OCI-LY3 (cell line): Measurements from ENCODE around the gene CRYGC.

Experiments used
- H2AFZ ChIP-seq: fragments of 200-600, 300-600 bp; shearing (Covaris generic); 2 replicates; pipeline ENCODE4 v1.6.0; 2014; ENCODE audit warnings: antibody characterized with exemption, low read depth, low read length
- H3K27ac ChIP-seq: fragments of 200-600, 300-600 bp; sonication (generic); 2 replicates; pipeline ENCODE4 v1.5.1; 2014; ENCODE audit warnings: mild to moderate bottlenecking, low read length, moderate library complexity, mixed read lengths
- H3K27me3 ChIP-seq: fragments of 200-600, 300-600 bp; sonication (generic); 2 replicates; pipeline ENCODE4 v1.6.1; 2014; ENCODE audit warnings: low read depth, low read length, mixed read lengths
- H3K36me3 ChIP-seq: fragments of 200-600, 300-600 bp; sonication (generic); replicated peaks from 2 replicates; pipeline ENCODE3; 2014; ENCODE audit warnings: low read depth, low read length, mixed read lengths
- H3K4me1 ChIP-seq: fragments of 300-600, 200-600 bp; sonication (generic); 2 replicates; pipeline ENCODE4 v1.6.1; 2014; ENCODE audit warnings: low read length, mixed read lengths
- H3K4me2 ChIP-seq: fragments of 200-600, 300-600 bp; sonication (generic); 2 replicates; pipeline ENCODE4 v1.6.1; 2014; ENCODE audit warnings: low read length, mixed read lengths
- H3K4me3 ChIP-seq: fragments of 300-600, 200-600 bp; sonication (generic); 2 replicates; pipeline ENCODE4 v1.5.1; 2014; ENCODE audit warnings: antibody characterized with exemption, mild to moderate bottlenecking, low read length, moderate library complexity
- H3K79me2 ChIP-seq: fragments of 300-600, 200-600 bp; shearing (Covaris generic); 2 replicates; pipeline ENCODE4 v1.6.1; 2014; ENCODE audit warnings: mild to moderate bottlenecking, low read length, mixed read lengths
- H3K9ac ChIP-seq: fragments of 300-600, 200-600 bp; shearing (Covaris generic); 2 replicates; pipeline ENCODE4 v1.6.0; 2014; ENCODE audit warnings: mild to moderate bottlenecking, low read length, moderate library complexity
- H3K9me3 ChIP-seq: fragments of 200-600, 300-600 bp; shearing (Covaris generic); 2 replicates; pipeline ENCODE4 v1.6.1; 2014; ENCODE audit warnings: low read length, mixed read lengths; ENCODE audit not compliant: insufficient read depth
- H4K20me1 ChIP-seq: fragments of 200-600, 300-600 bp; sonication (generic); 2 replicates; pipeline ENCODE4 v1.6.1; 2016; ENCODE audit warnings: low read length, mixed read lengths; ENCODE audit not compliant: insufficient read depth
- CTCF ChIP-seq: fragments of 200-600, 300-600 bp; sonication (generic); IDR thresholded peaks from 2 replicates; pipeline ENCODE4 v1.5.1; 2014; ENCODE audit warnings: antibody characterized with exemption, low read length, low read depth
- EZH2phosphoT487 ChIP-seq: fragments of 200-600 bp; shearing (Covaris generic); IDR thresholded peaks from 2 replicates; pipeline ENCODE4 v1.6.1; 2018; ENCODE audit warnings: antibody characterized with exemption, mixed run types, low read depth

The CRYGC gene

DNA sequence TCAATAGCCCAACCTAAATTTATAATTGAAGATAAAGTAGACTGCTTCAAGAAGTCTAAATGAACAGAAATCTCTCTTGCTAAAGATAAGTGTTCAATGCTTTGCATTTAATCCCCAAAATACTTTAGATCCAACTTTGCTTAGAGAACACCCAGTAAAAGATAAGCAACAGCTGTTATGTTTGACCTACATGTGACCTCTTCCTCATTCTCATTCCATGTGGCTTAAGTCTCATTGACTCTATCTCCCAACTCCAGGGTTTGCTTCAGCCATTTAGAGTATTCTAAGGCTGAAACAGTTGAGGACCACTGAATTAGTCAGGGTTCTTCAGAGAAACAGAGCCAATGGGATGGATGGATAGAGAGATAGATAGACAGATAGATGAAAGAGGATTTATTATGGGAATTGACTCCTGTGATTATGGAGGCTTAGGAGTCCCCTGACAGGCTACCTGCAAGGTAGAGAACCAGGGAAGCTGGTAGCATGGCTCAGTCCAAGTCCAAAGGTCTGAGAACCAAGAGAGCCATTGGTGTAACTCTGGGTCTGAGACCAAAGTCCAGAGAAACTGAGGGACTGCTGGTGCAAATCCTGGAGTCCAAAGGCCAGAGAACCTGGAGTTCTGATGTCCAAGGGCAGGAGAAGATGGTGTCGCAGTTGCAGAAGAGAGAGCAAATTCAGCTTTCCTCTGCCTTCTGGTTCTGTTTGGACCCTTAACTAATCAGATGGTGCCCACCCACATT is 37.4 kb downstream of the CRYGC start:
- Histone ChIP-seq H3K4me2 (no peak overlapping the region), H3K36me3 (no peaks in the 10 kb centered on the region), H3K27ac (no peak overlapping the region)

GRCh38 chr2:208090420-208090819 is 39.2 kb downstream of the CRYGC start:
- Histone ChIP-seq H3K9ac (no peak overlapping the region), H3K27ac (no peak overlapping the region), H3K9me3 (no peaks in the 10 kb centered on the region), H3K27me3 (no peaks in the 10 kb centered on the region), H3K79me2 (no peaks in the 10 kb centered on the region), H2AFZ (no peak overlapping the region), H4K20me1 (no peaks in the 10 kb centered on the region), H3K4me1 (no peaks in the 10 kb centered on the region), H3K4me3 (no peak overlapping the region), H3K4me2 (no peak overlapping the region), H3K36me3 (no peaks in the 10 kb centered on the region)
- TF ChIP-seq CTCF (no peak), EZH2phosphoT487 (no peak)

More for the DNA sequence above, 37.4 kb downstream of the CRYGC start:
- H3K9me3 ChIP-seq: no peaks in the 10 kb centered on the region
- no peak for TF ChIP-seq EZH2phosphoT487
- no peak for TF ChIP-seq CTCF
- H4K20me1 ChIP-seq: no peaks in the 10 kb centered on the region
- H3K9ac ChIP-seq: no peak overlapping the region
- H3K79me2 ChIP-seq: no peaks in the 10 kb centered on the region
- no peak overlapping the region for H2AFZ ChIP-seq
- H3K4me3 ChIP-seq: no peak overlapping the region
- H3K4me1 ChIP-seq: no peaks in the 10 kb centered on the region
- no peaks in the 10 kb centered on the region for H3K27me3 ChIP-seq

GRCh38 chr2:208086029-208086428 is 43.6 kb downstream of the CRYGC start:
- Histone ChIP-seq H2AFZ (no peak overlapping the region), H3K79me2 (no peaks in the 10 kb centered on the region), H3K4me2 (no peak overlapping the region), H3K4me1 (no peaks in the 10 kb centered on the region), H3K4me3 (no peak overlapping the region), H3K9me3 (no peaks in the 10 kb centered on the region), H3K36me3 (no peaks in the 10 kb centered on the region), H3K27ac (no peak overlapping the region), H3K9ac (no peak overlapping the region), H3K27me3 (peaks cover 4% of the 10 kb centered on the region; the same call in 1 of the 2 replicates), H4K20me1 (no peaks in the 10 kb centered on the region)
- TF ChIP-seq CTCF: no peak
- no peak for TF ChIP-seq EZH2phosphoT487

DNA sequence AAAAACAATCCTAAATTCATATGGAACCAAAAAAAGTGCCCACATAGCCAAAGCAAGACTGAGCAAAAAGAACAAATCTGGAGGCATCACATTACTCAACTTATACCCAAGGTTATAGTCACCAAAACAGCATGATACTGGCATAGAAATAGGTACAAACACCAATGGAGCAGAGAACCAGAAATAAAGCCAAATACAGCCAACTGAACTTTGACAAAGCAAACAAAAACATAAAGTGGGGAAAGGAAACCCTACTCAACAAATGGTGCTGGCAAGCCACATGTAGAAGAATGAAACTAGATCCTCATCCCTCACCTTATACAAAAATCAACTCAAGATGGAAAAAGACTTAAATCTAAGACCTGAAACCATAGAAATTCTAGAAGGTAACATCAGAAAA is 45.8 kb downstream of the CRYGC start:
- peaks cover 9% of the 10 kb centered on the region for H3K27me3 ChIP-seq
- no peak overlapping the region for H3K27ac ChIP-seq
- H3K9ac ChIP-seq: no peak overlapping the region
- H3K4me3 ChIP-seq: no peak overlapping the region
- H4K20me1 ChIP-seq: no peaks in the 10 kb centered on the region
- no peaks in the 10 kb centered on the region for H3K79me2 ChIP-seq
- H3K9me3 ChIP-seq: no peaks in the 10 kb centered on the region
- no peaks in the 10 kb centered on the region for H3K36me3 ChIP-seq
- no peak overlapping the region for H3K4me2 ChIP-seq
- no peaks in the 10 kb centered on the region for H3K4me1 ChIP-seq
- TF ChIP-seq EZH2phosphoT487: no peak
- no peak for TF ChIP-seq CTCF
- H2AFZ ChIP-seq: no peak overlapping the region
